Amniotic stem cell (primary cell): Measurements from ENCODE around the gene PDE11A.

Source experiments
- DNase-seq: peaks from one replicate; lab custom pipeline; 2025; lab: John Stamatoyannopoulos, UW

Gene PDE11A

GRCh38 chr2:177667626-177668025 lies 405.0 kb downstream of the PDE11A start:
- no peak for DNase-seq

- no peak for DNase-seq
Measured at GRCh38 chr2:177666408-177666807, 406.2 kb downstream of the PDE11A start.

- DNase-seq, result no peak
Measured at GRCh38 chr2:177665948-177666347, 406.6 kb downstream of the PDE11A start.

- DNase-seq, result no peak
Measured at GRCh38 chr2:177665328-177665727, 407.2 kb downstream of the PDE11A start.

- no peak for DNase-seq
Measured at GRCh38 chr2:177662895-177663294, 409.7 kb downstream of the PDE11A start.

GRCh38 chr2:177660742-177661141 lies 411.8 kb downstream of the PDE11A start:
- no peak for DNase-seq

GRCh38 chr2:177658309-177658708 lies 414.3 kb downstream of the PDE11A start:
- no peak for DNase-seq

GRCh38 chr2:177651833-177652232 lies 420.7 kb downstream of the PDE11A start:
- DNase-seq, result no peak

GRCh38 chr2:177649568-177650518 lies 422.7 kb downstream of the PDE11A start:
- no peak for DNase-seq

GRCh38 chr2:177646791-177647190 lies 425.8 kb downstream of the PDE11A start:
- DNase-seq, result no peak

GRCh38 chr2:177646241-177646640 lies 426.3 kb downstream of the PDE11A start:
- no peak for DNase-seq

- no peak for DNase-seq
Measured at GRCh38 chr2:177641331-177641730, 431.2 kb downstream of the PDE11A start.

- no peak for DNase-seq
Measured at GRCh38 chr2:177640423-177640822, 432.2 kb downstream of the PDE11A start.

GRCh38 chr2:177639262-177639914 lies 433.2 kb downstream of the PDE11A start:
- no peak for DNase-seq

GRCh38 chr2:177638507-177638906 lies 434.1 kb downstream of the PDE11A start:
- DNase-seq, result no peak

GRCh38 chr2:177636672-177637071 lies 435.9 kb downstream of the PDE11A start:
- DNase-seq, result no peak

GRCh38 chr2:177635696-177636095 lies 436.9 kb downstream of the PDE11A start:
- DNase-seq, result no peak

- no peak for DNase-seq
Measured at GRCh38 chr2:177633910-177634294, 438.7 kb downstream of the PDE11A start.

- no peak for DNase-seq
Measured at GRCh38 chr2:177633111-177633510, 439.5 kb downstream of the PDE11A start.

GRCh38 chr2:177631680-177632079 lies 440.9 kb downstream of the PDE11A start:
- no peak for DNase-seq

- no peak for DNase-seq
Measured at GRCh38 chr2:177629357-177630024, 443.1 kb downstream of the PDE11A start.

GRCh38 chr2:177628831-177629230 lies 443.7 kb downstream of the PDE11A start:
- DNase-seq, result no peak
